ENCODE measurements around the gene SPTBN5. TPM values are rescaled to one million over a fixed set of nuclear protein-coding genes. Genes with fewer than 3 reads are reported as not detected.

The SPTBN5 gene
- total and polyA plus RNA-seq, 10 of the 15 experiments (the other 5 are each of a cell fraction or from before 2014, with no cell fraction given) = under 0.01 to 0.18 (median 0.04) TPM; not detected in 4

DNA sequence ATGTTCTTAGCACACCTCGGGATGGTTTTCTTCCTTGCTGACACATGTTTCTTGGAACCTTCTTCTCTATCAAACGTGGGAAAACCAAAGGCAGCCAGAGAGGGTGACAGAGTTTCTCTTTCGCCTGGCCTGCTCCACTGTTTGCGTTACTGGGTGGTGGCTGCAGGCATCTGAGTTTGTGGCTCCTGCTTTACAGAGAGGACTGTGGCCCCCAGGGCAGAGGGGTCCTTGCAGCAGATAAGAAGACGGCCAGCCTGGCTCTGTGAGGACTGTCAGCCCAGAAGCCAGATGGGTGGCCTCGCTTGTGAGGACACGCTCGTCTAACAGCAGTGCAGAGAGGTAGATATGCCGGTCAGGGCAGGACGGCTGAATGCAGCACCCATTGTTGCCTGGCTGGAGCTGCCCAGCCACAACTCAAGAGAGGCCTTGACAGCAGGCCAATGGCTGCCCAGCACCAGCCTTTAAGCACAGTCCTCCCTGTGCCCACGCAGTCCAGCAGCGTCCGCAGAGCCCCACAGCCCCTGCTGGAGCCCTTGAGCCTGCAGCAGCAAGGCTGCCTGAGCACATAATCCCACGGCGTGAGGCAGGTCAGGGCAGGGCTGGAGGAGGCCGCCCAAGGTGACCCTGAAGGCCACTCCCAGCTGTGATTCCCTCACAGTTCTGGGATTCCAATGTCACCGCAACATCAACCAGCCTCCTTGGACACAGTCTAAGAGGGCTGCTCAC, 15.0 kb upstream of the SPTBN5 start (continued):
- TF ChIP-seq, protein P1, sequence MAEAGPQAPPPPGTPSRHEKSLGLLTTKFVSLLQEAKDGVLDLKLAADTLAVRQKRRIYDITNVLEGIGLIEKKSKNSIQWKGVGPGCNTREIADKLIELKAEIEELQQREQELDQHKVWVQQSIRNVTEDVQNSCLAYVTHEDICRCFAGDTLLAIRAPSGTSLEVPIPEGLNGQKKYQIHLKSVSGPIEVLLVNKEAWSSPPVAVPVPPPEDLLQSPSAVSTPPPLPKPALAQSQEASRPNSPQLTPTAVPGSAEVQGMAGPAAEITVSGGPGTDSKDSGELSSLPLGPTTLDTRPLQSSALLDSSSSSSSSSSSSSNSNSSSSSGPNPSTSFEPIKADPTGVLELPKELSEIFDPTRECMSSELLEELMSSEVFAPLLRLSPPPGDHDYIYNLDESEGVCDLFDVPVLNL (IDR thresholded peaks at IDR 0.05; ENCODE audit: low read depth, low read length) = no peak
- no peak for TF ChIP-seq SUPT20H (IDR thresholded peaks at IDR 0.05; ENCODE audit: borderline replicate concordance, control insufficient read depth, low read depth, low read length)
- TF ChIP-seq SP1 (IDR thresholded peaks at IDR 0.05; ENCODE audit: low read depth, low read length) = no peak
- TF ChIP-seq NFYA (IDR thresholded peaks at IDR 0.05; ENCODE audit: borderline replicate concordance, low read depth, low read length) = no peak
- no peak for TF ChIP-seq SREBF2 (IDR thresholded peaks at IDR 0.05; ENCODE audit: low read length)
- no peak for TF ChIP-seq HDGF (IDR thresholded peaks at IDR 0.05)
- no peak for TF ChIP-seq BRCA1 (IDR thresholded peaks at IDR 0.05; ENCODE audit: low read depth, low read length)
- TF ChIP-seq FOXK2 (IDR thresholded peaks at IDR 0.05) = no peak
- TF ChIP-seq RUNX3 (IDR thresholded peaks at IDR 0.05; ENCODE audit: low read length) = no peak
- TF ChIP-seq CHD1 (IDR thresholded peaks at IDR 0.05; ENCODE audit: low read depth, low read length) = no peak
- TF ChIP-seq RB1 (IDR thresholded peaks at IDR 0.05; ENCODE audit: borderline replicate concordance) = no peak
- TF ChIP-seq MTA2 (IDR thresholded peaks at IDR 0.05; ENCODE audit: low read depth) = no peak
- no peak for TF ChIP-seq IKZF1 (conservative IDR thresholded peaks at IDR 0.05)
- no peak for TF ChIP-seq ASH2L (IDR thresholded peaks at IDR 0.05; ENCODE audit: borderline replicate concordance, low read depth)

All from GM12878 (cell line).